GM12801 (cell line): ENCODE data around the gene OR1I1.

Experiments
- TF ChIP-seq, protein P1 (sequence below): IDR thresholded peaks from one replicate; pipeline ENCODE4 v1.5.1; 2011; ENCODE audit warnings: control low read depth; ENCODE audit not compliant: insufficient read length; ENCODE audit errors: extremely low read depth

OR1I1 gene

DNA sequence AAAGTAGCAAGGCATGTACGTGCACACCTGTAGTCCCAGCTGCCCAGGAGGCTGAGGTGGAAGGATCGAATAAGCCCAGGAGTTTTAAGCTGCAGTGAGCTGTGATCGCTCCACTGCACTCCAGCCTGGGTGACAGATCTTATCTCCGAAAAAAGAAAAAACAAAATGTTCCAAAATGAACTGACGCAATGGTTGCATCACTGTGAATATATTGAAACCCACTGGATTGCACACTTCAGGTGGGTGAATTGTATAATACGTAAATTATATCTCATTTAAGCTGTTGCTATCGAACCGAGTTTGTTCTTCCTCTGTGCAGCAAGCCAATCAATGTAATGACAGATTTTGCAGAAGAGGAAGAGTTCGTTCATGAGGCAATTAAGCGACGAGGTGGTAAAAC is 34.3 kb upstream of the OR1I1 start:
- TF ChIP-seq, protein P1, sequence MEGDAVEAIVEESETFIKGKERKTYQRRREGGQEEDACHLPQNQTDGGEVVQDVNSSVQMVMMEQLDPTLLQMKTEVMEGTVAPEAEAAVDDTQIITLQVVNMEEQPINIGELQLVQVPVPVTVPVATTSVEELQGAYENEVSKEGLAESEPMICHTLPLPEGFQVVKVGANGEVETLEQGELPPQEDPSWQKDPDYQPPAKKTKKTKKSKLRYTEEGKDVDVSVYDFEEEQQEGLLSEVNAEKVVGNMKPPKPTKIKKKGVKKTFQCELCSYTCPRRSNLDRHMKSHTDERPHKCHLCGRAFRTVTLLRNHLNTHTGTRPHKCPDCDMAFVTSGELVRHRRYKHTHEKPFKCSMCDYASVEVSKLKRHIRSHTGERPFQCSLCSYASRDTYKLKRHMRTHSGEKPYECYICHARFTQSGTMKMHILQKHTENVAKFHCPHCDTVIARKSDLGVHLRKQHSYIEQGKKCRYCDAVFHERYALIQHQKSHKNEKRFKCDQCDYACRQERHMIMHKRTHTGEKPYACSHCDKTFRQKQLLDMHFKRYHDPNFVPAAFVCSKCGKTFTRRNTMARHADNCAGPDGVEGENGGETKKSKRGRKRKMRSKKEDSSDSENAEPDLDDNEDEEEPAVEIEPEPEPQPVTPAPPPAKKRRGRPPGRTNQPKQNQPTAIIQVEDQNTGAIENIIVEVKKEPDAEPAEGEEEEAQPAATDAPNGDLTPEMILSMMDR: no peak

DNA sequence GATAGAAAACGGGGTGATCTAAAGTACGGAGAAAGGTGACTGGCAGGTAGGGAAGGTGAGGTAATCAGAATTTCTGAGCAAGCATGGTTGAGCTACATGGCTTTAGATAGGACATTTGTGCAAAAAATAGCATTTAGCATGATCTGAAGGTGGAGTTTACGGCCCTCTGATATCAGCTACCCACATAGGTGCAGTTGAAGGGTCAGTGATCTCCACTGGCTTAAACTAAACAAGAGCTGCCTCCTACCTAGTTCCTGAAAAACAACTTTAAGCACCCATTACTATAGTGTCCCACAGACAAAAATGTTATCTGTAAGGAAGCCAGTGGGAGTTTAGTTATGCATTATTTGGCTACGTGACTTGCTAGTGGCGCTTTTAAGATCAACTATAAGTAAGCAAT is 33.9 kb upstream of the OR1I1 start:
- TF ChIP-seq, protein P1: no peak

- TF ChIP-seq, protein P1: no peak
These were observed 33.0 kb upstream of the OR1I1 start, which contains the start of gene CASP14 for GRCh38 chr19:15048885-15049541. TSS of gene CASP14 (plus strand) at chr19:15049480. CDS start at chr19:15052252, 2,772 bp downstream.

DNA sequence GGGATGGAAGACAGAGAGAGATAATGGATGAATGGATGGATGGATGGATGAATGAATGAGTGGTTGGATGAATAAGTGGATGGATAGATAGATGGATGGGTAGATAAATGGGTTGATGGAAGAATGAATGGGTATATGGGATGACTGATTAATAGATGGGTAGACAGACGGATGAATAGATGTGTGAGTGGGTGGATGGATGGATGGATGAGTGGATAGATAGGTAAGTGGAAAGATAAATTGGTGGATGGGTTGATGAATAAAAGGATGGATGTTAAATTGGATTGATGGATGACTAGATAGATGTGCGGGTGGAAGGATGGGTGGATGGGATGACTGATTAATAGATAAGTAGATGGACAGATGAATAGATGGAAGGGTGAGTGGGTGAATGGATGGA is 31.4 kb upstream of the OR1I1 start:
- TF ChIP-seq, protein P1: no peak

- TF ChIP-seq, protein P1: no peak
These were observed 20.0 kb upstream of the OR1I1 start for GRCh38 chr19:15062036-15062435.

GRCh38 chr19:15072930-15073647 is 8.9 kb upstream of the OR1I1 start:
- TF ChIP-seq, protein P1: no peak

DNA sequence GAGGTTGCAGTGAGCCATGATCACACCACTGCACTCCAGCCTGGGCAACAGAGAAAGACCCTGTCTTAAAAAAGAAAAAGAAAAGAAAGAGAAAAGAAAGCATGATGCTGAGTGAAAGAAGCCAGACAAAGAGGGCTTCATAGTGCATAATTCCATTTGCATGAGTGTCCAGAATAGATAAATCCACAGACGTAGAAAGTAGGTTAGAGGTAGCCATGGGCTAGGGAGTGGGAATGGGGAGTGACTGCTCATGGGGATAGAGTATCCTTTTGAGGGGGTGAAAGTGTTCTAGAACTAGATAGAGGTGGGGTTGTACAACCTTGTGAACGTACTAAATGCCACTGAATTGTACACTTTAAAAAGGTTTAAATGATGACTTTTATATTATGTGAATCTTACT is 7.6 kb upstream of the OR1I1 start:
- TF ChIP-seq, protein P1: no peak
